Measurements from ENCODE around the gene MLX.
A peak's percentile ranks its signal among the peaks of the same experiment; 100 is the strongest.

The MLX gene

GRCh38 chr17:42566215-42566882 lies 551 bp upstream of the MLX start:
- peak overlapping the region; percentile 87 to 98 for H3K4me3 Mint-ChIP-seq
- ATAC-seq (replicated peaks) = no peak
- H3K9me3 Mint-ChIP-seq = no peaks in the 10 kb centered on the region
- H3K27ac Mint-ChIP-seq = peak overlapping the region; percentile 88 to 93
- no peaks in the 10 kb centered on the region for H3K27me3 Mint-ChIP-seq
- H3K4me1 Mint-ChIP-seq (ENCODE audit: low read depth in 2 of 2) = peaks cover 42 to 43% of the 10 kb centered on the region in 2 donors
- DNase-seq = no peak
- H3K36me3 Mint-ChIP-seq (ENCODE audit: insufficient read depth) = peaks cover 67% of the 10 kb centered on the region

- Mint-ChIP-seq H3K9me3 (no peaks in the 10 kb centered on the region), H3K27ac (no peak overlapping the region), H3K36me3 (ENCODE audit: insufficient read depth) (peaks cover 72% of the 10 kb centered on the region), H3K4me1 (ENCODE audit: low read depth in 2 of 2) (peaks cover 34 to 35% of the 10 kb centered on the region in 2 donors), H3K27me3 (no peaks in the 10 kb centered on the region), H3K4me3 (peak overlapping the region; percentile 87 to 98)
- ATAC-seq (replicated peaks) (no peak), DNase-seq (no peak)
These were observed 1.6 kb downstream of the MLX start for GRCh38 chr17:42568341-42569111.

GRCh38 chr17:42571435-42572225 lies 4.7 kb downstream of the MLX start:
- H3K4me1 Mint-ChIP-seq (ENCODE audit: low read depth in 2 of 2) = peaks cover 26 to 28% of the 10 kb centered on the region in 2 donors
- H3K9me3 Mint-ChIP-seq = no peaks in the 10 kb centered on the region
- H3K36me3 Mint-ChIP-seq (ENCODE audit: insufficient read depth) = peaks cover 59% of the 10 kb centered on the region
- ATAC-seq (replicated peaks) (no peak), DNase-seq (no peak)
- no peaks in the 10 kb centered on the region for H3K27me3 Mint-ChIP-seq
- H3K27ac Mint-ChIP-seq = no peak overlapping the region
- no peak overlapping the region for H3K4me3 Mint-ChIP-seq

- peaks cover 53% of the 10 kb centered on the region for H3K36me3 Mint-ChIP-seq (ENCODE audit: insufficient read depth)
- H3K27ac Mint-ChIP-seq = peak overlapping the region in 1 of 2 donors; percentile 1
- no peak for ATAC-seq (replicated peaks)
- peaks cover 27 to 32% of the 10 kb centered on the region in 2 donors for H3K4me1 Mint-ChIP-seq (ENCODE audit: low read depth in 2 of 2)
- no peak overlapping the region for H3K4me3 Mint-ChIP-seq
- no peaks in the 10 kb centered on the region for H3K27me3 Mint-ChIP-seq
- H3K9me3 Mint-ChIP-seq = no peaks in the 10 kb centered on the region
- DNase-seq = no peak
These were observed 6.2 kb downstream of the MLX start for GRCh38 chr17:42573095-42573494.

GRCh38 chr17:42574463-42574862 lies 7.6 kb downstream of the MLX start:
- no peak for DNase-seq
- Mint-ChIP-seq H3K4me3 (no peak overlapping the region), H3K4me1 (ENCODE audit: low read depth in 2 of 2) (peaks cover 27 to 33% of the 10 kb centered on the region in 2 donors), H3K27me3 (no peaks in the 10 kb centered on the region), H3K36me3 (ENCODE audit: insufficient read depth) (peaks cover 49% of the 10 kb centered on the region), H3K27ac (no peak overlapping the region), H3K9me3 (no peaks in the 10 kb centered on the region)
- no peak for ATAC-seq (replicated peaks)

GRCh38 chr17:42577140-42577531 lies 10.2 kb downstream of the MLX start:
- Mint-ChIP-seq H3K4me3 (peak overlapping the region; percentile 94 to 97), H3K4me1 (ENCODE audit: low read depth in 2 of 2) (peaks cover 25 to 36% of the 10 kb centered on the region in 2 donors)
- ATAC-seq (replicated peaks) = no peak

GRCh38 chr17:42577532-42578281 lies 10.8 kb downstream of the MLX start, which contains the start of gene PSMC3IP:
Gene PSMC3IP, minus strand, starts transcription at chr17:42577729. Its CDS starts 43 bp downstream, at chr17:42577686.
- peaks cover 42% of the 10 kb centered on the region for H3K36me3 Mint-ChIP-seq (ENCODE audit: insufficient read depth)
- H3K4me3 Mint-ChIP-seq = peak within 1 kb of the TSS; percentile 94 to 97
- DNase-seq = peak; percentile 86 to 88 (median 86)

More at GRCh38 chr17:42577140-42577531, 10.2 kb downstream of the MLX start:
- Mint-ChIP-seq H3K36me3 (ENCODE audit: insufficient read depth) (peaks cover 42% of the 10 kb centered on the region), H3K27me3 (no peaks in the 10 kb centered on the region), H3K27ac (peak overlapping the region; percentile 93 to 94), H3K9me3 (no peaks in the 10 kb centered on the region)
- no peak for DNase-seq

GRCh38 chr17:42578282-42578869 lies 11.5 kb downstream of the MLX start:
- Mint-ChIP-seq H3K4me3 (peak overlapping the region; percentile 94 to 97), H3K9me3 (no peaks in the 10 kb centered on the region), H3K36me3 (ENCODE audit: insufficient read depth) (peaks cover 44% of the 10 kb centered on the region), H3K4me1 (ENCODE audit: low read depth in 2 of 2) (peaks cover 20 to 30% of the 10 kb centered on the region in 2 donors), H3K27ac (peak overlapping the region; percentile 93 to 94), H3K27me3 (no peaks in the 10 kb centered on the region)
- ATAC-seq (replicated peaks) = peak; percentile 55
- peak; percentile 52 to 63 (median 56) for DNase-seq

More at GRCh38 chr17:42577532-42578281, 10.8 kb downstream of the MLX start, which contains the start of gene PSMC3IP:
- peak within 1 kb of the TSS; percentile 93 to 94 for H3K27ac Mint-ChIP-seq
- no peaks in the 10 kb centered on the region for H3K27me3 Mint-ChIP-seq
- ATAC-seq (replicated peaks) = peak; percentile 94
- H3K4me1 Mint-ChIP-seq (ENCODE audit: low read depth in 2 of 2) = peaks cover 24 to 35% of the 10 kb centered on the region in 2 donors
- no peaks in the 10 kb centered on the region for H3K9me3 Mint-ChIP-seq

- no peak overlapping the region for H3K4me3 Mint-ChIP-seq
- no peaks in the 10 kb centered on the region for H3K9me3 Mint-ChIP-seq
- DNase-seq = no peak
- H3K27me3 Mint-ChIP-seq = no peaks in the 10 kb centered on the region
- H3K36me3 Mint-ChIP-seq (ENCODE audit: insufficient read depth) = peaks cover 54% of the 10 kb centered on the region
- no peak for ATAC-seq (replicated peaks)
- no peak overlapping the region for H3K27ac Mint-ChIP-seq
- peaks cover 19 to 26% of the 10 kb centered on the region in 2 donors for H3K4me1 Mint-ChIP-seq (ENCODE audit: low read depth in 2 of 2)
These were observed 13.1 kb downstream of the MLX start for GRCh38 chr17:42579794-42580551.

- Mint-ChIP-seq H3K4me3 (no peak overlapping the region), H3K4me1 (ENCODE audit: low read depth in 2 of 2) (peaks cover 15 to 23% of the 10 kb centered on the region in 2 donors), H3K27ac (no peak overlapping the region), H3K36me3 (ENCODE audit: insufficient read depth) (peaks cover 69% of the 10 kb centered on the region), H3K9me3 (no peaks in the 10 kb centered on the region), H3K27me3 (no peaks in the 10 kb centered on the region)
- ATAC-seq (replicated peaks) = no peak
- no peak for DNase-seq
These were observed 14.9 kb downstream of the MLX start for GRCh38 chr17:42581744-42582270.

GRCh38 chr17:42584880-42585279 lies 18.0 kb downstream of the MLX start:
- Mint-ChIP-seq H3K36me3 (ENCODE audit: insufficient read depth) (peaks cover 94% of the 10 kb centered on the region), H3K4me1 (ENCODE audit: low read depth in 2 of 2) (peaks cover 5% of the 10 kb centered on the region in 2 donors), H3K4me3 (no peak overlapping the region), H3K27me3 (no peaks in the 10 kb centered on the region), H3K27ac (peak overlapping the region in 1 of 2 donors; percentile 38), H3K9me3 (no peaks in the 10 kb centered on the region)
- ATAC-seq (replicated peaks) (no peak), DNase-seq (no peak)

GRCh38 chr17:42585353-42585752 lies 18.5 kb downstream of the MLX start:
- H3K27me3 Mint-ChIP-seq = no peaks in the 10 kb centered on the region
- ATAC-seq (replicated peaks) (no peak), DNase-seq (no peak)
- no peak overlapping the region for H3K4me3 Mint-ChIP-seq
- H3K4me1 Mint-ChIP-seq (ENCODE audit: low read depth in 2 of 2) = peaks cover 5% of the 10 kb centered on the region in 2 donors
- H3K36me3 Mint-ChIP-seq (ENCODE audit: insufficient read depth) = peaks cover 98% of the 10 kb centered on the region
- peak overlapping the region in 1 of 2 donors; percentile 38 for H3K27ac Mint-ChIP-seq
- no peaks in the 10 kb centered on the region for H3K9me3 Mint-ChIP-seq
